H4 (cell line): Measurements from ENCODE around the gene HGF. TPM values are rescaled to one million over a fixed set of nuclear protein-coding genes. Genes with fewer than 3 reads are reported as not detected.

Experiments
- DNase-seq: peaks from one replicate; pipeline ENCODE4 v3.0.0-alpha.2; 2015; ENCODE audit warnings: low spot score
- total RNA-seq: library from RNA; depleted of rRNA; stranded (reverse); fragments of >200 nt; shearing (Covaris generic); gene quantifications from 2 replicates; pipeline ENCODE4 v1.2.3, GENCODE V29; 2014

Gene HGF
- total RNA-seq, 1 experiment from 2014 or later: 80.5 TPM

DNA sequence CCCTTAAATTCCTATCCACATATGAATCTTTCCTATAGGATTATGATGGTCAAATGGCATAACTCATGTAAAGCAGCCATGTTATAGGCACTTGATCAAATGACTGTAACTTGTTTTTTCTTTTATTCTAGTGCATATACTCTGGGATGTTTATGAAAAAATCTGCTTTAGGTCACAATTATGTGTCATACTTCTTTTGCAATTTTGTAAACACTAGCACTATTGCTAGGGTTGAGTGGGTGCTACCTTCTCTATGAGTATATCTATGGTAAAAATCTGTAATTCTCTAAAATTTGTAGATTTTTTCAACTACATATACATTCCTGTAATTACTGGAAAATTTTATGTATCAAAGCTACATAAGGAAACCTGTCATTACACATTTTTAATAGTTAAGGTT lies 50.0 kb downstream of the HGF start:
- DNase-seq: no peak

DNA sequence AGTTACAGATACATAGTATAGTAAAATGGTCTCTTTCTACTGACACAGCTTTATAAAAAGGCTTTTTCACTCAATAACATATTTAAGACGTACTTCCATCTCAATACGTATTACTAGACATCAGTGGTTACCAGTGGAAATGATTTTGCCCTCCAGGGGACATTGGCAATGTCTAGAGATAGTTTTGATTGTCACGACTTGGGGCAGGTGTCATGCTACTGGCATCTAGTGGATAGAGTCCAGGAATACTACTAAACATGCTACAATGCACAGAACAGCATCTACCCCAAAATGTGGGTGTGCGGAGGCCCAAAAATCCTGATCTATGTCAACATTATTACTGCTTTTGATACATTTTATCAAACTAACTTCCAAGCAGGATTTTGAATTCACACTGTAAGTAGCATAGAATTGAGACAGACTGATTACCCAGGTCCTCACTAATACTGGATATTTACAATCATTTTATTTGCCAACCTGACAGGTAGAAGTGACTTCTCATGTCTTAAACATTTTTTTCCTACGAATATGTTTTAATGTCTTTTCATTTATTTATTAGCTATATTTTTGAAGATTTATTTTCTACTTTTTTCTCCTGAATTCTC lies 53.8 kb downstream of the HGF start:
- peak; percentile 70 for DNase-seq

DNA sequence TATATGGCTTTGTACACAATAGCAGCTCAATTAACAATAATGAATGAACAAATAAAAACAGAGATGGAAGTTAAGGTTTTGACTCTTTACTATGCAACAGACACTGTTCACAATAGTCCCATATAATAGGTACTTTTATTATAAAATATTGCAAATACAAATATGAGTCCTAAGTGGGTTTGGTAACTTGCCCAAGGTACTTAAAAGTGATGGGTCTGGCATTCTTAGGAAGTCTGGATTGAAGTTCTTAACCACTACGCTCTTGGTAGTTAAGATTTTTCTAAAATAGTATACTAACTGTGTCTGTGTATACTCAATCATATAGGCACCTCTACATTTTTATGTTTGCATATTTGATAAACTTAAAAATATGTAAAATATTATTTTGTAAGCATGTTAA lies 55.5 kb downstream of the HGF start:
- DNase-seq: no peak

DNA sequence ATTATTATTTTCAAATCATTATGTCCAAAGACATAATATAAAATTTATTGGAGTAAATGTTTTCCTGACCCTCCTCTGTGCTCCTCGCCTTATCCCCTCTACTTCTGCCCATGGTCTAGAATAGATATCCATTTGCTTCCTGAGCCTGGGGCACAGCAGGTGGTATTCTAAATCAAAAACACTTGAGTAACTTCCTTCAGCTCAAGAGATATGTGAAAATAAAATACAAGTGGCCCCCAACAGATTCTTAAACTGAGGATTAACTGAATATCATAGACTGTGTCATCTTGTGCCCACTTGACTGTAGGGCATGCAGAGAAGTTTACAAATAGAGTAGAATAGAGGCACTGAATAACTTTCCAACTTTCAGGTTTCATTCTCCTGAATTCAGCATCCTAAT lies 59.1 kb downstream of the HGF start:
- DNase-seq: no peak

GRCh38 chr7:81709836-81710235 lies 60.0 kb downstream of the HGF start:
- DNase-seq: no peak

DNA sequence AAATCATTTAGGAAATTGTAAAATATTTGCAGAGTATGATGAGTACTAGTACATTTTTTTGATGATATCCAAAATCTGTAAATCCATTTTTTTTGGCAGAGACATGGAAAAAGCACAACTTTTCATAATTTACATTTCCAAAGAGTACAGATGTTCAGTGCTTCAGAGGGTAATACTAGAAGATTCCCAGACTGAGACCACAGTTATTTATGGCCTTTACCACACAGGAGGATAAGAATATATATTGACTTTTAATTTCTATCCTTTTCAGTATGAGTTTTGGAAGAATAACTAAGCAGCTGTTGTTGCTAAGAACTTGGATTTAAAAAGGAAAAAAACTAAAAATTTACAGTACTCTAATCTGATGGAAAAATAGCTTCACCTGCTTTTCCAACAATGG lies 61.9 kb downstream of the HGF start:
- no peak for DNase-seq

DNA sequence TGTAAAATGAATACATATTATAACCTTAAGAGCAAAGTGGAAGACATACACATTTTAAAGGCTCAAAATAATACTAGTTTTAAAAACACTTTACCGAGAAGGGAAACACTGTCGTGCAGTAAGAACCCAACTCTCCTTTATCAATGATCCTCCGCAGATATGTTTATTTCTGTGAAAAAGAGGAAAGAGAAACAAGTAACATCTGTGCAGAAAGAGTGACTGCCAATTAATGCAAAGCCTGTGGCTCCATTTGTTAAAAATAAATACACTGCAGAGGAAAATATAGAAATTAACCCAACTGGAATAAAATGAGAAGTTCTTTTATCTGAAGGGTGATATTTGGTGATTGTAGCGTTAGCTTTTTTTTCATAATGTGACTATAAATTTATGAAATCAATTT lies 62.7 kb downstream of the HGF start:
- DNase-seq: no peak

- DNase-seq: no peak
Measured at GRCh38 chr7:81705206-81705605, 64.6 kb downstream of the HGF start.

- DNase-seq: no peak
Measured at GRCh38 chr7:81704595-81704994, 65.3 kb downstream of the HGF start.

DNA sequence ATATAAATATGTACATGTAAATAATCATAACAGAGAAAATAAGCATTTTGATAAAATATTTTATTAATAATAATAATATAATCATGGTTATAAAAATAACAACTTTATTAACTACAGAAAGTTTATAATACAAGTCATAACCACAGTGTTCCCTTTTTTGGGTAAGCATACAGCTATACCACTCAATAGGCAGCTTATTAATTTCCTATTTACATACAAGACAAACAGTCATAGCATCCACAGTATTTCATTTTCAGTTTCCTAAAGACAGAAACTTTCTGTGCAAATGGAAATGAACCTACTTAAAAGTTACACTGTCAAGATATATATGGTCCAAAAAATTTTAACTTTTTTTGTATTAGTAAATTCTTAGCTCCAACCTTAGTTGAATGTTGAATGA lies 70.9 kb downstream of the HGF start:
- DNase-seq: no peak

GRCh38 chr7:81694711-81695110 lies 75.1 kb downstream of the HGF start:
- DNase-seq: no peak

DNA sequence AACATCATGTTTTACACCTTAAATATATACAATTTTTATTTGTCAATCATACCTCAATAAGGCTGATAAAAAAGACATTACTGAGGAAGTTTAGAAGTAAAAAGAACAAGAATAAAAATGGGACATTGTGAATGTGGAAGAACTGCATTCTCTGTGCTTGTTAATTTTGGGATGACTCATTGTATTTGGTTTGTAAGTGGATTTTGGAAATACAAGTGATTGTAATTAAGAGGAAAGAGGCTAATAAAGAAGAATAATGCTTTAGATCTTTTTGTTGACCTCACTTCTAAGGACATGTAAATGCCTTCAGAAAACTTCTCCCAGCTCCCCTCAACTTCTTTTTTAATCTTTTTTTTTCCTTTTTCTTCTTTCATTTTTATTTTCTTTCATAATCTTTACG lies 76.0 kb downstream of the HGF start:
- DNase-seq: no peak

DNA sequence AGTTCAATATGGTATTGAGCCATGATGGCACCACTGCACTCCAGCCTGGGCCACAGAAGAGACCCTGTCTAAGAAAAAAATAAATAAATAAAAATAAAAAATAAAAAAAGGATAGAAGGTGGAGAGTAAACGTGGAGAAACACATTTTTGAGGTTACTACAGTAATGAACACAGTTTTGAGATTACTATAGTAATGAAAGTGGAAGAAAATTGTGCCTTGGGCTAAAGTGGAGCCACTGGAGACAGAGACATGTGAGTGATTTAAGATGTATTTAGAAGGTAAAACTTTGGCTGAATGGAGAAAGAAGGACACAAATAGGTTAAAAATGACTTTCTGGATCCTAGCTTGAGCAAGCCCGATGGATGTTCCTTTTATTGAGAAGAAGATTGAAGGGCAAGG lies 76.8 kb downstream of the HGF start:
- DNase-seq: no peak

DNA sequence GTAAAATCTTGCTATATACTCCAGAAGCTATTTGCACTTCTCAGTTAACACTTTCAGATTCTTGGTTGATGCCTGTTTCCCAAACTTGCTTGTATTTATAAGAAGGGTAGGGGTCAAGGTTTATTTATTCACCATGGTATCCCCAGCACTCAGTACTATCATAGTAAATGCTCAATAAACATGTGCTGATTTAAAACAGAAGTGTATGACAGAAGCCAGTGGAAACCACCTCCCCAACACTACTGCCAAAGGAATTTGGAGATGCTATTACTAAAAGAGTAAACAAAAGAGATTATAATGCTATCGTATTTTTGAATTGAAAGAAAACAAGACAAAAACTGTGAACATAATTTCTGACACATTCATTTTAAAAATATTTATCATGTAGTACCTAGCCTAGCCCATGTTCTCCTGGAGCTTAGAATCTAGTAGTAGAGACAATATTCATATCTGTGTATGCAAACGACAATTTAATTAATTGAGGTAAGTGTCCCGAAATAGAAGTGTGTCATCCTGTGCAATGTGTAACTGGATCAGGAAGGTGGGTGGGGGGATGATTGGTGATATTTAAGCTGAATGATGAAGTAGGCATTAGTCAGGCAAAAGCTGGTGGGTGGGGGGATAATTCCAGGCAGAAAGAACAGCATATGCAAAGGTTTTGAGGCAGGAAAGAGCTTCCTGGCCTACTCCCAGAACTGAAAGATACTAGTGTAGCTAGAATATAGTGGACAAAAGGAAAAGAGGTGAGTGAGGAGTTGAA lies 77.5 kb downstream of the HGF start:
- no peak for DNase-seq

DNA sequence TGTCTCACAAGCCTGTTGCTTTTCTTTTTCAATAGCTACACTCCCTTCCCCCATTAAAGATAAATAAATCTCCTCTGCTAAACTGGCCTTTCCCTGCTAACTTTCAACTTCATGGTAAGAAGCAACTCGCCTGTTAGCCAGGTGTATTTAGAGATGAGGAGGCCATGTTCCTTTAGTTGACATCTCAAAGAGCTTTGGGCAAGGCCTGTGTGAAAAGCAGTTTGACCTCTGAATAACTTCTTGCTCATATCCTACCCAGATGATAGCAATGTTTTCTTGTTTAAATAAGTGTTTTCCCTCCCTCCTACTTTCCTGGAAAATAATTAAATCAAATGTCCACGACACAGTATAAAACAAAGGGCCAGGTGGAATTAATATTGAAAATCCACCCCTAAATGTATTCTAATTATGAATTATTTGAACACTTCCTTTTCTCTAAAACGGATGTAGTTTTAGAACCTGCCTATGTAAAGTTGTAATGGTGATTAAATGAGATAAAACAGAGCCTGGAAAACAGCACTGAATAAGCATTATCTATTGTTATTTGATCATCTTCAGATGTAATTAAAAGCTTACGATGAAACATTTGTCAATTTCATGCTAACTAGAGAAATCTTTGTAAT lies 78.5 kb downstream of the HGF start:
- DNase-seq: no peak

- DNase-seq: no peak
Measured at GRCh38 chr7:81690688-81691087, 79.2 kb downstream of the HGF start.

DNA sequence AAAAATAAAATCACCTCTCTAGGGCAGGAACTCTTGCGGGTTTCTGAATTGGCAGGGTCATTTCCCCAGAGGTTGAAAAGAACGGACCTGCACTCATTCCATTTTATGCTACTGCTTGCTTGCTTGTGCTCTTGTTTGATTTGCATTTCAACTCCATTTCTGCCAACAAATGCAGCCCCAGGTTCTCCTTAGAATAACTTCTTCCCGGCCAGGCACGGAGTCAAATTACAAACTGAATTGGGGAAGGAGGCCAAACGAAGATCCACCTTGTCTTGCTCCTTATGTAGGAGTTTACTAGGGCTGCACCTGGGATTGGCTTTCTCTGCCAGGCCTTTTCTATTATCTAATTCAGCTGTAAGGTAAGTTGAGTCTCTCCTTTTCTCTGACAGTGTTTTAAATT lies 79.6 kb downstream of the HGF start:
- no peak for DNase-seq

DNA sequence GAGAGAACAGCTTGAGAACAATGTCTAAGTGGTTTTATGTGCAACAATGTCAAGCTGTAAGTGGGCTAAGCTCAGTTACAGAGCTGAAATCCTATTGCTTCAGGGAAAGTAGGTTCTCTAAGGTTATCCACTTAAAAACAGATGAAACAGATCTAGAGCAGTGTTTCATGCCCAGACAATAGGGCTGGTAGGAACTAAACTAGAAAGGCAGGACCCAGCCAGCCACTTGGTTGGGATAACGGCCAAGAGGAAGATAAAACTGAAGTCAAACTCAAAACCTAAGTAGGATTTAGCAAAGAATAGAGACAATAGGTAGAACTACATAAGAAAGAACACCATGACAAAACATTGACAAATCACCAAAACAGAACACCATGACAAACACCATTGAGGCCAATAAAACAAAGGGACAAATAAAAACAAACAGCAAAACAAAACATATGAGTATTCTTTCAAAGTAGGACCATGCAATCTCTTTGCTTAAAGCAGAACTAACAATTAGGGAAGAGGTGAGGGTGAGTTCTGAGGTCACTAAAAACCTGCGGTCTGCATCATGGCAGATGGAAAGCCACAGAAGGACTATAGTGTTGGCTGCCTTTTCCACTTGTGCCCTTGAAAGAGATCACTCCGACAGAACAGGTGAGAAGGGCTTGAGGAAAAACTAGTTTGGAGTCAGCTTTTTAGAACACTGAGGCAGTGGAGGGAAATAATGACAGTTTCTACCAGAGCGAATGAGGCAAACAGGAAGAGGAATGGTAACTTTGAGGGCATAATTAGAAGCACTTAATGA lies 81.0 kb downstream of the HGF start:
- DNase-seq: no peak

GRCh38 chr7:81687062-81687461 lies 82.8 kb downstream of the HGF start:
- no peak for DNase-seq

DNA sequence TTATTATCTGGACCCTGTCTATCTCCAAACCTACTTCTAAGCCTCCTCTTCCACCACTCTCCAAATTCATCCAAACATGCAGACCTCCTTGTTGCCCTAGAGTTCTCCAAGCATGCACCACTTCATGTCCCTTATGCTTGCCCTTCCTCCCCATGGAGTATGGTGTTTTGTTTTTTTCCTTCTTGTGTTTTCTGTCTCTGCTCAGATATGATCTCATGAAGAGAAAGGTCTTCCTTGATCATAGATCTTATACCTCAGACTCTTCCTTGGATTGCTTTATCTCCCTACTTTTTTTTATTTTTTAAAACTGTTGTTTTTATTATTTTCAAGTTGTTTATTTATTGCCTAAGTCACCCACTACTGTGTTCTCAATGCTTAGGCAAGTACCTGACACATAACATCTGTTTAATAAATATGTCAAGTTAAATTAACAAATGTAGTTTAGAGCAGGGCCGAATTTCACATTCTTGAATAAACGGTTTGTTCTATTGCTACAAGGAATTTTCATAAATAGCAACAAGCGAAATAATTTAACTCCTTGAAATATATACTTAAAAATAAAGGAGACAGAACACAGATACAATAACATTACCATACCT lies 84.5 kb downstream of the HGF start:
- no peak for DNase-seq

DNA sequence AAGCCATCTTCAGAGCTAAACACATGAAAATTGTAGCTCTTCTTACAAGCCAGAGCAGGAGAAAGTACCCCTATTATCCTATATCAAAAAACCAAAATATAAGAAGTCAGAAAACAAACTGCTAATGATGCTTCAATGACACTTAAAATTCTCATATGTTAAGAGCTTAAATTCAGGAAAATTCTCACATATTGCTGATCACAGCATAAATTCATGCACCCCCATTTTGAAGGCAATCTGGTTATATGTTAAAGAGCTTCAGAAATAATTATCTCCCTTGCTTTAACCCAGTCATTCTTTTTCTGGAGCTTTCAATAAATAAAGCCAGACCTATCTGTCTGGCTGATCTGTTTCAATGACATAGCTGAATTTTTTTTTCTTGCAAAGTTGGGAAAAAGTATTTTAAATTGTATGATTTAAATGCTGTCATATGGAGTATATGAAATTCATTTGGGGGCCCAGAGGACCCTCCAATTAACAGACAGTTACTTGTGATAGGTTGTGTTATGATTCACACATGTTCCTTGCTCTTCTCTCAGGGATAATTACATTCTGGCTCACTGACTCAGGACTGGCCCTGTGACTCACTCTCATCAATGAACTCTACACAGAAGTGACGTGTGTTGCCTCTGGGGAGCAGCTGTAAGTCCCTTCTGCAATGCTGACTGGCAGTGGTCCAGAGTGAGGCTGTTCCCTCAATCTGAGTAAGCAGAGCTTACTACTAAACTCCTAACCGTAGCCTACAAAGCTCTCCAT lies 85.2 kb downstream of the HGF start:
- DNase-seq: peak; percentile 100
